Mesendoderm (in vitro differentiated cells): ENCODE measurements around the gene GLI2.

Experiments
- DNase-seq: peaks from one replicate; pipeline ENCODE4 v3.0.0; 2013
- H2AK5ac ChIP-seq: 2 replicates; pipeline ENCODE4 v1.6.1; 2013; ENCODE audit warnings: low read length, inconsistent platforms
- H2BK120ac ChIP-seq: 2 replicates; pipeline ENCODE4 v1.6.1; 2013; ENCODE audit warnings: low read depth, mild to moderate bottlenecking, low read length, moderate library complexity, mixed read lengths
- H2BK15ac ChIP-seq: replicated peaks from 2 replicates; pipeline ENCODE4 v1.6.1; 2013; ENCODE audit warnings: low read depth, mild to moderate bottlenecking, moderate library complexity
- H2BK5ac ChIP-seq: 2 replicates; pipeline ENCODE4 v1.6.1; 2013; ENCODE audit warnings: low read length, inconsistent platforms
- H3K18ac ChIP-seq: 2 replicates; pipeline ENCODE4 v1.6.1; 2013; ENCODE audit warnings: mild to moderate bottlenecking, low read length, mixed read lengths
- H3K23ac ChIP-seq: one replicate; pipeline ENCODE4 v1.6.1; 2013; ENCODE audit warnings: low read length
- H3K27ac ChIP-seq: 2 replicates; pipeline ENCODE4 v1.5.1; 2013; ENCODE audit warnings: low read depth, mild to moderate bottlenecking, inconsistent platforms, low read length, moderate library complexity
- H3K27me3 ChIP-seq: 2 replicates; pipeline ENCODE4 v1.6.1; 2013; ENCODE audit warnings: low read length, control low read depth, mild to moderate bottlenecking, inconsistent platforms; ENCODE audit not compliant: insufficient read depth, poor library complexity
- H3K36me3 ChIP-seq: 2 replicates; pipeline ENCODE4 v1.6.1; 2013; ENCODE audit warnings: low read length, inconsistent platforms; ENCODE audit not compliant: control insufficient read depth, insufficient read depth
- H3K4ac ChIP-seq: one replicate; pipeline ENCODE4 v1.6.1; 2013; ENCODE audit warnings: low read depth, mild to moderate bottlenecking, low read length, moderate library complexity
- H3K4me1 ChIP-seq: 2 replicates; pipeline ENCODE4 v1.6.1; 2013; ENCODE audit warnings: low read depth, low read length, inconsistent platforms; ENCODE audit not compliant: control insufficient read depth
- H3K4me2 ChIP-seq: 2 replicates; pipeline ENCODE4 v1.6.1; 2013; ENCODE audit warnings: low read length
- H3K4me3 ChIP-seq: 2 replicates; pipeline ENCODE4 v1.5.1; 2013; ENCODE audit warnings: mild to moderate bottlenecking, low read length
- H3K56ac ChIP-seq: one replicate; pipeline ENCODE4 v1.6.1; 2013; ENCODE audit warnings: low read length
- H3K79me1 ChIP-seq: 2 replicates; pipeline ENCODE4 v1.6.1; 2013; ENCODE audit warnings: low read length, inconsistent platforms
- H3K79me2 ChIP-seq: 2 replicates; pipeline ENCODE4 v1.6.1; 2013; ENCODE audit warnings: mild to moderate bottlenecking, low read length; ENCODE audit not compliant: control insufficient read depth, insufficient read depth
- H3K9ac ChIP-seq: 2 replicates; pipeline ENCODE4 v1.6.1; 2013; ENCODE audit warnings: low read length, inconsistent platforms
- H4K5ac ChIP-seq: one replicate; pipeline ENCODE4 v1.6.1; 2013; ENCODE audit warnings: low read length
- H4K8ac ChIP-seq: one replicate; pipeline ENCODE4 v1.6.1; 2013; ENCODE audit warnings: low read depth, mild to moderate bottlenecking, control low read depth, low read length, moderate library complexity
- WGBS: extraction: QIAGEN DNeasy Blood & Tissue Kit; methylation state at CpG from one replicate; pipeline ENCODE4 v1.1.7; 2013; ENCODE audit warnings: low lambda C conversion rate, missing lambda C conversion rate; ENCODE audit not compliant: insufficient coverage; ENCODE audit errors: extremely low coverage; 5-methylcytosine and 5-hydroxymethylcytosine counted together

GLI2 gene

GRCh38 chr2:120701096-120701495 lies 34.6 kb upstream of the GLI2 start:
- Histone ChIP-seq H2BK5ac (no peak overlapping the region), H2AK5ac (no peak overlapping the region), H3K56ac (no peak overlapping the region), H3K9ac (no peak overlapping the region), H3K23ac (no peak overlapping the region), H3K79me2 (no peaks in the 10 kb centered on the region), H3K18ac (no peak overlapping the region), H3K79me1 (no peaks in the 10 kb centered on the region), H3K27ac (no peak overlapping the region), H4K5ac (no peak overlapping the region), H3K36me3 (no peaks in the 10 kb centered on the region), H2BK120ac (no peak overlapping the region), H3K4me3 (no peak overlapping the region), H3K4me1 (peaks cover 15% of the 10 kb centered on the region), H3K4me2 (no peak overlapping the region), H3K27me3 (no peaks in the 10 kb centered on the region), H2BK15ac (no peak overlapping the region), H4K8ac (no peak overlapping the region), H3K4ac (no peak overlapping the region)
- WGBS: no CpG with 5 or more reads among the region's 7 CpGs
- no peak for DNase-seq

DNA sequence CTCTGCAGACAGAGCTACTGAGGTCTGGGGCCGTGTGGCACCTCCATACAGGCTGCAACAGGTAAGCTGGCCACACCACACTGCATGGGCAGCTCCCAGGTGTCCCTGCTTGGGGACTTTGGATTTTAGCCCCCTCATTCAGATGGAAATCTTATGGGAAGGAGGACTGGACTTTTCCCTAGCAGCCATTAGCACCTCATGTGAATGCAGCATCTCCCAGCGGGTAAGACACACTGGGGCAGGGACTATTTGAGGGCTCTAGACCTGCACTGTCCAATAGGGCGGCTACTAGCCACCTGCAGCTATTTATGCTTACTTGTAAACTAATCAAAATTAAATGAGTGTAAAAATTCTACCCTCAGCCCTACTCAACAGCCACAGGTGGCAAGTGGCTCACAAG lies 34.2 kb upstream of the GLI2 start:
- H2BK5ac ChIP-seq: no peak overlapping the region
- H3K4me2 ChIP-seq: no peak overlapping the region
- H3K4me3 ChIP-seq: no peak overlapping the region
- H3K4me1 ChIP-seq: peaks cover 14% of the 10 kb centered on the region
- H3K27ac ChIP-seq: no peak overlapping the region
- H3K79me2 ChIP-seq: no peaks in the 10 kb centered on the region
- H2BK15ac ChIP-seq: no peak overlapping the region
- no peak overlapping the region for H3K23ac ChIP-seq
- H3K9ac ChIP-seq: no peak overlapping the region
- H3K27me3 ChIP-seq: no peaks in the 10 kb centered on the region
- no peak overlapping the region for H4K8ac ChIP-seq
- H3K4ac ChIP-seq: no peak overlapping the region
- no peak overlapping the region for H3K56ac ChIP-seq
- H3K36me3 ChIP-seq: no peaks in the 10 kb centered on the region
- H3K79me1 ChIP-seq: no peaks in the 10 kb centered on the region
- no peak overlapping the region for H4K5ac ChIP-seq
- no peak overlapping the region for H2BK120ac ChIP-seq
- H3K18ac ChIP-seq: no peak overlapping the region
- no CpG with 5 or more reads among the region's 3 CpGs for WGBS
- no peak for DNase-seq
- H2AK5ac ChIP-seq: no peak overlapping the region

DNA sequence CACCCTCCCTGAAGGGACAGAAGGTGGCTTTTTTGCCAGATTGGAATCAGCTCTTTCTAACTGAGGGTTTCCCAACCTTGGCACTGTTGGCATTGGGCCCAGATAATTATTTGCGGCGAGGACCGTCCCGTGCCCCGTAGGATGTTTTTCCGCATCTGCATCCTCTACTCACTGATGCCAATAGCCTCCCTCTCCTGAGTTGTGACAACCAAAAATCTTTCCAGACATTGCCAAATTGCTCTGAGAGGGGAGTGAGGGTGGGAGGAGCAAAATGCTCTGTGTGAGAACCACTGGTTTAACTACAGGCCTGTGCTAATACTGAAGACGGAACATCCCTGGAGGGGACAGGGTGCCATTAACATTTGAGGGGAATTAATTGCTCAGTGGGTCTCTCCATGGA lies 33.6 kb upstream of the GLI2 start:
- H2AK5ac ChIP-seq: no peak overlapping the region
- no CpG with 5 or more reads among the region's 7 CpGs for WGBS
- no peak overlapping the region for H3K4me2 ChIP-seq
- H3K18ac ChIP-seq: no peak overlapping the region
- H2BK5ac ChIP-seq: no peak overlapping the region
- no peak overlapping the region for H4K5ac ChIP-seq
- no peak overlapping the region for H3K4ac ChIP-seq
- H3K4me1 ChIP-seq: peaks cover 16% of the 10 kb centered on the region
- H2BK120ac ChIP-seq: no peak overlapping the region
- no peak overlapping the region for H3K4me3 ChIP-seq
- no peak overlapping the region for H3K9ac ChIP-seq
- H3K27me3 ChIP-seq: no peaks in the 10 kb centered on the region
- H3K27ac ChIP-seq: no peak overlapping the region
- no peak for DNase-seq
- H3K36me3 ChIP-seq: no peaks in the 10 kb centered on the region
- H3K23ac ChIP-seq: no peak overlapping the region
- no peak overlapping the region for H2BK15ac ChIP-seq
- H3K79me1 ChIP-seq: no peaks in the 10 kb centered on the region
- H3K79me2 ChIP-seq: no peaks in the 10 kb centered on the region
- no peak overlapping the region for H4K8ac ChIP-seq
- no peak overlapping the region for H3K56ac ChIP-seq

DNA sequence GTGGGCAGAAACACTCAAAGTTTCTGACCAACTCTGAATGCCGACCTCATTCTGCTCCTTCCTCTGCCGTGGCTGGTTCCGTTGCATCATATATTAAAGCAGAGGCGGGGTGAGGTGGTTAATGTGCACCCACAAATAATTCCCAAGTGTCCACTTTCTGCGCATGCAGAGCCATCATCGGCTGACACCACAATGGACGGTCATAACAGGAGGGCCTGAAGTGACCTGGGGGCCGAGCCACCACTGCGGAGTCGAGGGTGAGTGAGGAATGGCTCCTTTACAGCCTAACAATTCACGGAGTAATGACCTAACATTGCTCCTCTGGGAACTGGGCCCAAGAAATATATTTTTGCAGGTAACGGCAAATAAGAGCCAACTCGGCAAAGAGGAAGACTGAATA lies 32.9 kb upstream of the GLI2 start:
- Histone ChIP-seq H3K4ac (no peak overlapping the region), H3K36me3 (no peaks in the 10 kb centered on the region), H4K5ac (no peak overlapping the region), H3K27me3 (no peaks in the 10 kb centered on the region), H3K79me1 (no peaks in the 10 kb centered on the region), H2BK5ac (no peak overlapping the region), H3K79me2 (no peaks in the 10 kb centered on the region), H3K4me1 (peaks cover 19% of the 10 kb centered on the region), H4K8ac (no peak overlapping the region), H3K56ac (peak overlapping the region; percentile 0), H3K4me3 (no peak overlapping the region), H2AK5ac (no peak overlapping the region), H3K9ac (no peak overlapping the region), H3K18ac (no peak overlapping the region), H3K27ac (no peak overlapping the region), H2BK120ac (no peak overlapping the region), H2BK15ac (no peak overlapping the region), H3K23ac (no peak overlapping the region), H3K4me2 (no peak overlapping the region)
- no CpG with 5 or more reads among the region's 13 CpGs for WGBS
- DNase-seq: no peak

- H3K18ac ChIP-seq: no peak overlapping the region
- H3K79me1 ChIP-seq: no peaks in the 10 kb centered on the region
- no peak overlapping the region for H3K23ac ChIP-seq
- H3K56ac ChIP-seq: no peak overlapping the region
- H3K4me1 ChIP-seq: peaks cover 19% of the 10 kb centered on the region
- H4K5ac ChIP-seq: no peak overlapping the region
- H3K27ac ChIP-seq: no peak overlapping the region
- H3K4me3 ChIP-seq: no peak overlapping the region
- no peak overlapping the region for H2AK5ac ChIP-seq
- H3K36me3 ChIP-seq: no peaks in the 10 kb centered on the region
- no peaks in the 10 kb centered on the region for H3K79me2 ChIP-seq
- WGBS: no CpG with 5 or more reads among the region's 4 CpGs
- no peak overlapping the region for H3K4ac ChIP-seq
- DNase-seq: no peak
- no peak overlapping the region for H3K9ac ChIP-seq
- H2BK15ac ChIP-seq: no peak overlapping the region
- no peak overlapping the region for H4K8ac ChIP-seq
- no peak overlapping the region for H2BK5ac ChIP-seq
- H3K4me2 ChIP-seq: no peak overlapping the region
- H2BK120ac ChIP-seq: no peak overlapping the region
- H3K27me3 ChIP-seq: no peaks in the 10 kb centered on the region
Measured at GRCh38 chr2:120703330-120703994, 32.2 kb upstream of the GLI2 start.

DNA sequence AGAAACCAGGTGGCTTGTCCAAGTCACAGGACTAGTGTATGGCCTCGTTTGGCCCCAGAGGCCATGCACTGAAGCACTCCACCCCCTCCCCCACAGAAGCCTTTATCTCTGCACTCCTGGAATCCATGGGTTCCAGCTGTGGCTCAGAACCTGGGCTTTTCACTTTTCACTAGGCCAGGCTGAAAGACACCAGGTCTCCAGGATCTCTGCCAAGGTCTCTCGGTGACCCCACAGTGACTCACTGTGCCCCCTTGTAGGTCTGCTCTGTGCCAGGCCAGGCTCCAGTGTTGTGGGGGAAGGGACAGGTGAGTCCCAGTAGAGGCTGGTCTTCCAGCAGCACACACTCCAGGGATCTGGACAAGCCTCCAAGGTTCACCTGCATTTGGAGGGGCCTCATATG lies 31.0 kb upstream of the GLI2 start:
- WGBS: no CpG with 5 or more reads among the region's 2 CpGs
- no peak overlapping the region for H2BK5ac ChIP-seq

More for the DNA sequence above, 31.0 kb upstream of the GLI2 start:
- Histone ChIP-seq H3K79me2 (no peaks in the 10 kb centered on the region), H3K27me3 (no peaks in the 10 kb centered on the region), H3K23ac (no peak overlapping the region), H3K4me3 (no peak overlapping the region), H4K5ac (no peak overlapping the region), H3K36me3 (no peaks in the 10 kb centered on the region), H2AK5ac (peak overlapping the region; percentile 19), H3K27ac (no peak overlapping the region), H3K18ac (no peak overlapping the region), H3K4me1 (peaks cover 26% of the 10 kb centered on the region), H2BK120ac (no peak overlapping the region), H3K9ac (no peak overlapping the region), H3K4ac (no peak overlapping the region), H3K4me2 (no peak overlapping the region), H3K79me1 (no peaks in the 10 kb centered on the region), H3K56ac (no peak overlapping the region), H4K8ac (no peak overlapping the region), H2BK15ac (no peak overlapping the region)
- peak; percentile 54 for DNase-seq
